B cell (primary cell): ENCODE results near the gene AGTRAP. TPM values are rescaled to one million over a fixed set of nuclear protein-coding genes. Genes with fewer than 3 reads are reported as not detected.
A peak's percentile ranks its signal among the peaks of the same experiment; 100 is the strongest.

Experiments used
- ATAC-seq: fragments of 200-7000 bp; cut with Tn5 transposase; one replicate; pipeline ENCODE4 v1.10.0; 2021; ENCODE audit warnings: low read depth, mild to moderate bottlenecking, moderate number of reproducible peaks, moderate library complexity
- CTCF ChIA-PET: fragments of 350-600 bp; sonication (Branson Sonifier 250); formaldehyde crosslinking; loops from one replicate; lab custom pipeline; 2021; ENCODE audit warnings: antibody characterized with exemption, inconsistent platforms; lab: Charles Lee
- POLR2A ChIA-PET: fragments of 350-600 bp; sonication (Branson Sonifier 250); formaldehyde crosslinking; loops from one replicate; lab custom pipeline; 2021; ENCODE audit warnings: antibody characterized with exemption; lab: Charles Lee
- DNase-seq: peaks from one replicate; pipeline ENCODE4 v3.0.0; 2013
- H2AFZ ChIP-seq: 2 replicates; pipeline ENCODE4 v1.6.1; 2012; ENCODE audit warnings: mild to moderate bottlenecking, low read depth, low read length; ENCODE audit not compliant: insufficient read depth, poor library complexity, severe bottlenecking
- H3K27ac ChIP-seq, 2 donors: 1 replicate in 1 of 2; 2 replicates in 1 of 2; pipeline ENCODE4 v1.5.1; 2012 to 2013; ENCODE audit warnings: low read length in 2 of 2, mild to moderate bottlenecking in 2 of 2, moderate library complexity in 1 of 2
- H3K27me3 ChIP-seq, 4 experiments: fragments of 200-600 bp in 1 of 4; sonication (generic) in 1 of 4; replicated peaks in 1 of 4; 1 replicate in 2 of 4; 2 replicates in 2 of 4; pipeline versions ENCODE4 v1.6.1 to v1.7.0; 2013 to 2016; ENCODE audit warnings: low read length in 3 of 4, mild to moderate bottlenecking in 2 of 4, mixed read lengths in 1 of 4, moderate library complexity in 1 of 4; ENCODE audit not compliant: insufficient read depth in 4 of 4, control insufficient read depth in 3 of 4; ENCODE audit errors: control extremely low read depth in 1 of 4
- H3K36me3 ChIP-seq, 2 experiments: replicated peaks in 1 of 2; 1 replicate in 1 of 2; 2 replicates in 1 of 2; pipeline versions ENCODE4 v1.6.1 to v1.7.1; 2013; ENCODE audit warnings: low read length in 1 of 2; ENCODE audit not compliant: insufficient read depth in 2 of 2, control insufficient read depth in 1 of 2; ENCODE audit errors: control extremely low read depth in 1 of 2, extremely low read depth in 1 of 2
- H3K4me1 ChIP-seq, 2 donors: fragments of 200-600 bp in 1 of 2; sonication (generic) in 1 of 2; 1 replicate in 1 of 2; 2 replicates in 1 of 2; pipeline versions ENCODE4 v1.5.1 to v1.6.1; 2013 to 2017; ENCODE audit warnings: low read length in 2 of 2; ENCODE audit not compliant: control insufficient read depth in 2 of 2, insufficient read depth in 2 of 2
- H3K4me2 ChIP-seq: replicated peaks from 2 replicates; pipeline ENCODE3; 2012; ENCODE audit warnings: mild to moderate bottlenecking, low read depth, low read length; ENCODE audit not compliant: poor library complexity, severe bottlenecking
- H3K4me3 ChIP-seq, 5 experiments: fragments of 200-600 bp in 1 of 5; sonication (generic) in 1 of 5; 1 replicate in 3 of 5; 2 replicates in 2 of 5; pipeline versions ENCODE4 v1.5.1 to v1.7.0; 2011 to 2016; ENCODE audit warnings: low read length in 4 of 5, mild to moderate bottlenecking in 4 of 5, low read depth in 2 of 5, control low read depth in 1 of 5, moderate library complexity in 1 of 5; ENCODE audit not compliant: insufficient read depth in 1 of 5; ENCODE audit errors: control extremely low read depth in 1 of 5, extremely low read depth in 1 of 5
- H3K79me2 ChIP-seq: fragments of 200-600 bp; sonication (generic); one replicate; pipeline ENCODE4 v1.6.0; 2016; ENCODE audit warnings: low read length; ENCODE audit not compliant: control insufficient read depth, insufficient read depth
- H3K9ac ChIP-seq: fragments of 200-600 bp; sonication (generic); 2 replicates; pipeline ENCODE4 v1.6.1; 2017; ENCODE audit warnings: mild to moderate bottlenecking, low read length, moderate library complexity
- H3K9me3 ChIP-seq, 3 donors: one replicate each; pipeline versions ENCODE4 v1.6.1 to v1.7.1; 2013; ENCODE audit warnings: low read length in 2 of 3; ENCODE audit not compliant: control insufficient read depth in 2 of 3, insufficient read depth in 1 of 3; ENCODE audit errors: control extremely low read depth in 1 of 3
- H4K20me1 ChIP-seq: 2 replicates; pipeline ENCODE4 v1.6.0; 2012; ENCODE audit warnings: mild to moderate bottlenecking, low read length; ENCODE audit not compliant: insufficient read depth, control insufficient read depth, poor library complexity, severe bottlenecking
- H3K27ac Mint-ChIP-seq: one replicate; pipeline ENCODE4 v1.8.0; 2021; ENCODE audit warnings: mixed read lengths
- H3K27me3 Mint-ChIP-seq: one replicate; pipeline ENCODE4 v1.8.0; 2021; ENCODE audit warnings: mixed read lengths
- H3K4me1 Mint-ChIP-seq: one replicate; pipeline ENCODE4 v1.8.0; 2021; ENCODE audit warnings: mixed read lengths
- H3K4me3 Mint-ChIP-seq: one replicate; pipeline ENCODE4 v1.8.0; 2021; ENCODE audit warnings: mixed read lengths
- H3K9me3 Mint-ChIP-seq: one replicate; pipeline ENCODE4 v1.8.0; 2022; ENCODE audit warnings: mixed read lengths; ENCODE audit not compliant: insufficient read depth
- EZH2 ChIP-seq: IDR thresholded peaks from 2 replicates; pipeline ENCODE4 v1.6.1; 2012; ENCODE audit warnings: borderline replicate concordance, low read depth, mild to moderate bottlenecking, moderate library complexity, low read length; ENCODE audit not compliant: insufficient read depth, poor library complexity, severe bottlenecking
- WGBS: methylation state at CpG from one replicate; pipeline ENCODE4 v1.1.5; 2013; ENCODE audit warnings: missing lambda C conversion rate; ENCODE audit not compliant: insufficient coverage; 5-methylcytosine and 5-hydroxymethylcytosine counted together
- intact Hi-C: fragments of 100-400 bp; cut with micrococcal nuclease; formaldehyde crosslinking; loops from one replicate; pipeline ENCODE4 v1.10.0; 2022
- polyA plus RNA-seq: library from polyadenylated mRNA; depleted of rRNA; stranded (reverse); fragments of >200 nt; gene quantifications from 2 replicates; pipeline ENCODE4 v1.2.3, GENCODE V29; 2012
- total RNA-seq, 2 donors: library from RNA; stranded (reverse); fragments of 120-200 nt in 1 of 2; gene quantifications; 1 replicate in 1 of 2; 2 replicates in 1 of 2; pipeline versions ENCODE4 v1.2.3 to v1.2.4, GENCODE V29; 2013 to 2022
- TF ChIP-seq, protein P1 (sequence below): fragments of 200-600 bp; IDR thresholded peaks from one replicate; pipeline ENCODE4 v1.8.0; 2022; ENCODE audit warnings: antibody characterized with exemption, mild to moderate bottlenecking

The AGTRAP gene
- total and polyA plus RNA-seq, 2 donors (not counting 1 experiment from before 2014, with no cell fraction given) = 18.3 to 44.9 TPM

DNA sequence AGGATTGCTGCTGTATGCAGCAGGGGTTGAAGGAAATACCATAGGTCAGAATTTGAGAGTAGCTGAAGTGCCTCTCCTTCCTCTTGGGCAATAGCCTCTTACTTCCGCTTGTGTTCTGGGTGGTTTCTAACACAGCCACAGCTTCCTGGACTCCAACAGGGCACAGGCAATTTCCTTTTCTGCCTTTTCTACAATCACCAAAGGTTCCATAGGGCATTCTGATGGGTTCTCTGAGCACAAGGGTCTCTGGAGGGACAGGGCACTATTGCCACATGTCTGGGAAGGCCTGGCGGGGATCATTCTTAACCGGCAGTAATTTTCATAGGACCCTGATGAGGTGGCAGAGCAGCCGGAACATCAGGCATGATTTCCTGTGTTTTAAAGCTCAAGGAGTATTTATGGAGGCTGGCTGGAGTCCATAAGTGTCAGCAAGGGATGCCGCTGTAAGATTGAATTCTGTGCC is 5.5 kb upstream of the AGTRAP start:
- H3K4me3 ChIP-seq = peak overlapping the region; percentile 32 to 73 (median 44)
- peak overlapping the region; percentile 90 for H3K4me2 ChIP-seq

More for the DNA sequence above, 5.5 kb upstream of the AGTRAP start:
- Histone ChIP-seq H3K27me3 (no peaks in the 10 kb centered on the region), H3K4me1 (peaks cover 36 to 41% of the 10 kb centered on the region in 2 donors), H3K27ac (peak overlapping the region; percentile 69 to 84), H3K79me2 (no peaks in the 10 kb centered on the region), H3K9ac (peak overlapping the region; percentile 72), H3K36me3 (no peaks in the 10 kb centered on the region), H4K20me1 (no peaks in the 10 kb centered on the region), H3K9me3 (peaks cover 0 to 2% (median 0%) of the 10 kb centered on the region in 3 donors), H2AFZ (peak overlapping the region; percentile 88)
- TF ChIP-seq, protein P1, sequence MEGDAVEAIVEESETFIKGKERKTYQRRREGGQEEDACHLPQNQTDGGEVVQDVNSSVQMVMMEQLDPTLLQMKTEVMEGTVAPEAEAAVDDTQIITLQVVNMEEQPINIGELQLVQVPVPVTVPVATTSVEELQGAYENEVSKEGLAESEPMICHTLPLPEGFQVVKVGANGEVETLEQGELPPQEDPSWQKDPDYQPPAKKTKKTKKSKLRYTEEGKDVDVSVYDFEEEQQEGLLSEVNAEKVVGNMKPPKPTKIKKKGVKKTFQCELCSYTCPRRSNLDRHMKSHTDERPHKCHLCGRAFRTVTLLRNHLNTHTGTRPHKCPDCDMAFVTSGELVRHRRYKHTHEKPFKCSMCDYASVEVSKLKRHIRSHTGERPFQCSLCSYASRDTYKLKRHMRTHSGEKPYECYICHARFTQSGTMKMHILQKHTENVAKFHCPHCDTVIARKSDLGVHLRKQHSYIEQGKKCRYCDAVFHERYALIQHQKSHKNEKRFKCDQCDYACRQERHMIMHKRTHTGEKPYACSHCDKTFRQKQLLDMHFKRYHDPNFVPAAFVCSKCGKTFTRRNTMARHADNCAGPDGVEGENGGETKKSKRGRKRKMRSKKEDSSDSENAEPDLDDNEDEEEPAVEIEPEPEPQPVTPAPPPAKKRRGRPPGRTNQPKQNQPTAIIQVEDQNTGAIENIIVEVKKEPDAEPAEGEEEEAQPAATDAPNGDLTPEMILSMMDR = no peak
- TF ChIP-seq EZH2 = no peak
- ChIA-PET CTCF (interaction anchor here (0.6 to 2.1 kb wide), 7 partner anchors 8 to 86 kb away, joined by 3 to 30 read pairs (median 4); partner anchors contain the start of gene FBXO6), POLR2A (interaction anchor here (0.6 to 2.0 kb wide), 5 partner anchors 11 to 937 kb away, joined by 4 to 9 read pairs (median 5); partner anchors contain the start of gene FBXO6)
- WGBS = 3% methylated on average over 4 of the region's 5 CpGs
- H3K4me1 Mint-ChIP-seq = peaks cover 34% of the 10 kb centered on the region
- peak overlapping the region; percentile 89 for H3K4me3 Mint-ChIP-seq
- DNase-seq = peak; percentile 76
- intact Hi-C loops = loop anchor here (1.0 to 5.0 kb wide), 3 partner anchors 11 to 78 kb away; partner anchors contain the start of genes FBXO2, FBXO44 and MAD2L2
- H3K9me3 Mint-ChIP-seq = no peaks in the 10 kb centered on the region
- H3K27ac Mint-ChIP-seq = peak overlapping the region; percentile 96
- peak; percentile 87 for ATAC-seq
- H3K27me3 Mint-ChIP-seq = no peaks in the 10 kb centered on the region
